ENCODE measurements around the gene ANKRD28.

- TF ChIP-seq FOXP2 (optimal IDR thresholded peaks at IDR 0.05; ENCODE audit: borderline replicate concordance, extremely low read depth, extremely low read length, insufficient read depth) (no peak), REST (IDR thresholded peaks at IDR 0.05; ENCODE audit: insufficient read depth in 1 of 2, low read depth in 2 of 2, low read length in 2 of 2) (no peak)
These were observed 84.4 kb downstream of the ANKRD28 start for GRCh38 chr3:15713364-15713763.
